Measurements from ENCODE around the gene DCHS2. TPM values are rescaled to one million over a fixed set of nuclear protein-coding genes. Genes with fewer than 3 reads are reported as not detected.
A peak's percentile ranks its signal among the peaks of the same experiment; 100 is the strongest.

DCHS2 gene
- total RNA-seq, 1 donor from 2014 or later: 4.1 TPM

- H3K4me1 Mint-ChIP-seq: peaks cover 21% of the 10 kb centered on the region
- peaks cover 2% of the 10 kb centered on the region for H3K36me3 Mint-ChIP-seq
- no peak for DNase-seq (ENCODE audit: low spot score in 2 of 2, unreplicated experiment in 2 of 2)
- peaks cover 28% of the 10 kb centered on the region for H3K27me3 Mint-ChIP-seq (ENCODE audit: low read depth)
- no peak overlapping the region for H3K27ac Mint-ChIP-seq
- peaks cover 7% of the 10 kb centered on the region for H3K9me3 Mint-ChIP-seq
- no peak overlapping the region for H3K4me3 Mint-ChIP-seq
- TF ChIP-seq, protein P1, sequence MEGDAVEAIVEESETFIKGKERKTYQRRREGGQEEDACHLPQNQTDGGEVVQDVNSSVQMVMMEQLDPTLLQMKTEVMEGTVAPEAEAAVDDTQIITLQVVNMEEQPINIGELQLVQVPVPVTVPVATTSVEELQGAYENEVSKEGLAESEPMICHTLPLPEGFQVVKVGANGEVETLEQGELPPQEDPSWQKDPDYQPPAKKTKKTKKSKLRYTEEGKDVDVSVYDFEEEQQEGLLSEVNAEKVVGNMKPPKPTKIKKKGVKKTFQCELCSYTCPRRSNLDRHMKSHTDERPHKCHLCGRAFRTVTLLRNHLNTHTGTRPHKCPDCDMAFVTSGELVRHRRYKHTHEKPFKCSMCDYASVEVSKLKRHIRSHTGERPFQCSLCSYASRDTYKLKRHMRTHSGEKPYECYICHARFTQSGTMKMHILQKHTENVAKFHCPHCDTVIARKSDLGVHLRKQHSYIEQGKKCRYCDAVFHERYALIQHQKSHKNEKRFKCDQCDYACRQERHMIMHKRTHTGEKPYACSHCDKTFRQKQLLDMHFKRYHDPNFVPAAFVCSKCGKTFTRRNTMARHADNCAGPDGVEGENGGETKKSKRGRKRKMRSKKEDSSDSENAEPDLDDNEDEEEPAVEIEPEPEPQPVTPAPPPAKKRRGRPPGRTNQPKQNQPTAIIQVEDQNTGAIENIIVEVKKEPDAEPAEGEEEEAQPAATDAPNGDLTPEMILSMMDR (IDR thresholded peaks at IDR 0.05; ENCODE audit: unreplicated experiment): no peak
Observed at GRCh38 chr4:154527308-154527707, 35.7 kb upstream of the DCHS2 start.

DNA sequence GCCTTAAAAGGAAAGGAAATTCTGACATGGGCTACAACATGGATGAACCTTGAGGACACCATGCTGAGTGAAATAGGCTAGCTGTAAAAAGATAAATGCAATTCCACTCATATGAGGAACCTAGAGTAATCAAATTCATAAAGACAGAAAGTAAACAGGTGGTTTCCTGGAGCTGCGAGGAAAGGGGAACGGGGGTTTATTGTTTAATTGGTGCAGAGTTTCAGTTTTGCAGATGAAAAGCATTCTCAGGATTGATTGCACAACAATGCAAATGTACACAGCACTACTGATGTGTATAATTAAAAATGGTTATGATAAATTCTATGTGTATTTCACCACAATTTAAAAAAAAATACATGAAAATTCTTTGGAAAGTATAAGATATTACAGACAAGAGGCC lies 34.6 kb upstream of the DCHS2 start:
- Mint-ChIP-seq H3K4me3 (no peak overlapping the region), H3K9me3 (peaks cover 7% of the 10 kb centered on the region), H3K4me1 (peaks cover 21% of the 10 kb centered on the region), H3K27me3 (ENCODE audit: low read depth) (peaks cover 28% of the 10 kb centered on the region), H3K36me3 (peaks cover 2% of the 10 kb centered on the region), H3K27ac (no peak overlapping the region)
- TF ChIP-seq, protein P1 (IDR thresholded peaks at IDR 0.05; ENCODE audit: unreplicated experiment): no peak
- DNase-seq (ENCODE audit: low spot score in 2 of 2, unreplicated experiment in 2 of 2): no peak

GRCh38 chr4:154521607-154522006 lies 30.0 kb upstream of the DCHS2 start:
- H3K27me3 Mint-ChIP-seq (ENCODE audit: low read depth): peaks cover 24% of the 10 kb centered on the region
- H3K27ac Mint-ChIP-seq: no peak overlapping the region
- peaks cover 7% of the 10 kb centered on the region for H3K9me3 Mint-ChIP-seq

DNA sequence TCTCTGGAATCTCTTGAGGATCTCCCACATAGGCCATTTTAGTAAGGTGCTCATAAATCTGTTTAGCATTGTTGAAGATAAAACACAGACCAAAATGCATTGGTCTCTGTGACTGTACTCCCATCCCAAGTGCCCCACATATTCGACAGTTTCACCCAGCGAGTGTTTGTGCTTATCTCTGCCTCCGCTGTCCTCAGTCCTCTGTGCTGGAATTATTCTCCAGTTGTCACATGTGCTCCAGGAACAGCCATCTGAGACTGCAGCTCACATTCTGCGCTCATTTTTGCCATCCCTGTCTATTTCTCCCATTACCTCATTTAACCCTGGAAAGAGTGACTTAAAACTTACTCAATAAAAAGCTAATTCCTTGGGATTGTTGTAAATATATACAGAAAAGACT lies 27.6 kb upstream of the DCHS2 start:
- Mint-ChIP-seq H3K36me3 (peaks cover 2% of the 10 kb centered on the region), H3K4me3 (no peak overlapping the region)

More at GRCh38 chr4:154521607-154522006, 30.0 kb upstream of the DCHS2 start:
- peaks cover 2% of the 10 kb centered on the region for H3K36me3 Mint-ChIP-seq
- TF ChIP-seq, protein P1 (IDR thresholded peaks at IDR 0.05; ENCODE audit: unreplicated experiment): no peak
- DNase-seq (ENCODE audit: low spot score in 2 of 2, unreplicated experiment in 2 of 2): no peak
- no peak overlapping the region for H3K4me3 Mint-ChIP-seq
- H3K4me1 Mint-ChIP-seq: peaks cover 35% of the 10 kb centered on the region

DNA sequence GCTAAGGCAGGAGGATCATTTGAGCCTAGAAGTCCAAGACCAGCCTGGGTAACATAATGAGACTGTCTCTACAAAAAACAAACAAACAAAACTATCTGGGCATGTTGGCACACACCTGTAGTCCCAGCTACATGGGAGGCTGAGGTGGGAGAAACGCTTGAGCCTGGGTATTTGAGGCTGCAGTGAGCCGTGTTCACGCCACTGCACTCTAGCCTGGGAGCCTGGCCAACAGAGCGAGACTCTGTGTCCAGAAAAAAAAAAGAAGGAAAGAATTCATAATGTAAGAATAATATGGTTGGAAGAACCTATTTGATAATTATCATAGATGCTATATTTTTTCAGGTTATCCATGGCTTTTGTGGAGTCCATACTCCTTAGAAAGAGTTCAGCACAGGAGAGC lies 26.0 kb upstream of the DCHS2 start:
- H3K4me3 Mint-ChIP-seq: no peak overlapping the region
- no peaks in the 10 kb centered on the region for H3K9me3 Mint-ChIP-seq
- H3K27ac Mint-ChIP-seq: no peak overlapping the region
- peaks cover 43% of the 10 kb centered on the region for H3K4me1 Mint-ChIP-seq
- DNase-seq (ENCODE audit: low spot score in 2 of 2, unreplicated experiment in 2 of 2): no peak
- peaks cover 8% of the 10 kb centered on the region for H3K27me3 Mint-ChIP-seq (ENCODE audit: low read depth)
- TF ChIP-seq, protein P1 (IDR thresholded peaks at IDR 0.05; ENCODE audit: unreplicated experiment): no peak
- no peaks in the 10 kb centered on the region for H3K36me3 Mint-ChIP-seq

More for the DNA sequence above, 27.6 kb upstream of the DCHS2 start:
- TF ChIP-seq, protein P1 (IDR thresholded peaks at IDR 0.05; ENCODE audit: unreplicated experiment): no peak
- no peak for DNase-seq (ENCODE audit: low spot score in 2 of 2, unreplicated experiment in 2 of 2)
- Mint-ChIP-seq H3K4me1 (peaks cover 39% of the 10 kb centered on the region), H3K27ac (peak overlapping the region; percentile 5), H3K27me3 (ENCODE audit: low read depth) (peaks cover 14% of the 10 kb centered on the region), H3K9me3 (peaks cover 7% of the 10 kb centered on the region)

Data from mesothelial cell of epicardium (in vitro differentiated cells).